A673 (cell line): ENCODE data around the gene DCAF16. TPM values are rescaled to one million over a fixed set of nuclear protein-coding genes. Genes with fewer than 3 reads are reported as not detected.
"Not testable (repeated sequence)": the region's sequence is repeated elsewhere in the genome, so short reads cannot be mapped to it uniquely, and the experiment has no call there.

Source experiments
- BruUV-seq: library from RNA; stranded (reverse); fragments of 400-500 nt; replicated peaks from 2 replicates; lab custom pipeline; 2021; lab: Mats Ljungman, UMichigan
- CTCF ChIA-PET: fragments of 300-600 bp; sonication (Branson Sonifier 250); formaldehyde crosslinking; loops from one replicate; lab custom pipeline; 2022; ENCODE audit warnings: antibody characterized with exemption; lab: Charles Lee
- POLR2A ChIA-PET: fragments of 300-600 bp; sonication (Branson Sonifier 250); formaldehyde crosslinking; loops from one replicate; lab custom pipeline; 2022; ENCODE audit warnings: antibody characterized with exemption; ENCODE audit not compliant: low non-redundant PET; lab: Charles Lee
- DNase-seq: peaks from one replicate; pipeline ENCODE4 v3.0.0-alpha.2; 2015; ENCODE audit warnings: low spot score
- H3K27ac ChIP-seq: fragments of 200-600 bp; sonication (generic); 2 replicates; pipeline ENCODE4 v1.5.1; 2016; ENCODE audit warnings: mixed run types, low read depth, mild to moderate bottlenecking, mixed read lengths, antibody characterized with exemption, low read length; ENCODE audit not compliant: poor library complexity, severe bottlenecking
- H3K27me3 ChIP-seq: fragments of 200-600 bp; sonication (generic); replicated peaks from 2 replicates; pipeline ENCODE4 v1.6.1; 2017; ENCODE audit warnings: mixed run types, low read depth, mild to moderate bottlenecking, mixed read lengths, antibody characterized with exemption, low read length; ENCODE audit not compliant: insufficient read depth, poor library complexity
- H3K36me3 ChIP-seq: fragments of 200-600 bp; sonication (generic); 2 replicates; pipeline ENCODE4 v1.6.1; 2016; ENCODE audit warnings: mixed run types, mild to moderate bottlenecking, mixed read lengths, antibody characterized with exemption, low read length; ENCODE audit not compliant: insufficient read depth, poor library complexity, severe bottlenecking
- H3K4me1 ChIP-seq: fragments of 200-600 bp; sonication (generic); 2 replicates; pipeline ENCODE4 v1.6.1; 2017; ENCODE audit warnings: mixed run types, mild to moderate bottlenecking, mixed read lengths, antibody characterized with exemption, low read length; ENCODE audit not compliant: insufficient read depth, poor library complexity, severe bottlenecking
- H3K4me3 ChIP-seq: fragments of 200-600 bp; sonication (generic); 2 replicates; pipeline ENCODE4 v1.5.1; 2016; ENCODE audit warnings: low read depth, mixed run types, mild to moderate bottlenecking, mixed read lengths, low read length; ENCODE audit not compliant: poor library complexity, severe bottlenecking
- H3K9me3 ChIP-seq: fragments of 200-600 bp; sonication (generic); 2 replicates; pipeline ENCODE4 v1.6.1; 2016; ENCODE audit warnings: mixed run types, low read depth, mild to moderate bottlenecking, mixed read lengths, antibody characterized with exemption, low read length; ENCODE audit not compliant: poor library complexity, severe bottlenecking
- EZH2 ChIP-seq: fragments of 200-600 bp; sonication (generic); IDR thresholded peaks from 2 replicates; pipeline ENCODE4 v1.6.1; 2017; ENCODE audit warnings: borderline replicate concordance, low read depth, mild to moderate bottlenecking, mixed read lengths, antibody characterized with exemption, low read length; ENCODE audit not compliant: poor library complexity, severe bottlenecking
- intact Hi-C: fragments of 100-400 bp; cut with micrococcal nuclease; formaldehyde crosslinking; loops from one replicate; pipeline ENCODE4 v1.10.0; 2022; ENCODE audit not compliant: unreplicated experiment
- total RNA-seq: library from RNA; stranded (reverse); gene quantifications from 2 replicates; pipeline ENCODE4 v1.2.3, GENCODE V29; 2021
- TF ChIP-seq, protein P1 (sequence below): fragments of 300-800, 200-600 bp; sonication (generic); conservative IDR thresholded peaks from 2 replicates; pipeline ENCODE4 v1.5.1; 2017; ENCODE audit warnings: low read depth, mild to moderate bottlenecking, antibody characterized with exemption, low read length, moderate library complexity, mixed read lengths

Gene DCAF16
- total RNA-seq, 1 experiment from 2014 or later: 59.5 TPM

DNA sequence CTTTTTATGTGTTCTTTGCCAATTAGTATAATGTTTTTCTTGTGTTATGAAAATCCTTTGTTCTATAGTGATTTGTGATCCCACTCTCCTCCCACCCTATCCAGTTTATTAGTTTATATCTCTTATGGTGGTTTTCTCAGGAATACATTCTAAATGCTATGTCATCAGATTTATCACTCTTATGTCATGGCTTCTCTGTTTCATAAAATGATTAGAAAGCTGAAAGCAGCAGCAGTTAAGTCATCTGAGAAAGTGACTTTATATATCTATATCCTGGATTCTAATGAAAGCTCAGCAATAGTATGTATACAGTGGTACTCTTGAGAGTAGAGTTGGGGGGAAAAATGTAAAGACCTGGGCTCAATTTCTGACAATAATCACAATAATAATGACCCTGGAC, 41.4 kb upstream of the DCAF16 start:
- intact Hi-C loops: no loop called here

DNA sequence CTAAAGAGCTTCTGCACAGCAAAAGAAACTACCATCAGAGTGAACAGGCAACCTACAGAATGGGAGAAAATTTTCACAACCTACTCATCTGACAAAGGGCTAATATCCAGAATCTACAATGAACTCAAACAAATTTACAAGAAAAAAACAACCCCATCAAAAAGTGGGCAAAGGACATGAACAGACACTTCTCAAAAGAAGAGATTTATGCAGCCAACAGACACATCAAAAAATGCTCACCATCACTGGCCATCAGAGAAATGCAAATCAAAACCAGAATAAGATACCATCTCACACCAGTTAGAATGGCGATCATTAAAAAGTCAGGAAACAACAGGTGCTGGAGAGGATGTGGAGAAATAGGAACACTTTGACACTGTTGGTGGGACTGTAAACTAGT, 39.7 kb upstream of the DCAF16 start:
- H3K4me1 ChIP-seq, H3K4me3 ChIP-seq, DNase-seq, H3K9me3 ChIP-seq, intact Hi-C loops, BruUV-seq, H3K27me3 ChIP-seq, CTCF ChIA-PET, H3K27ac ChIP-seq, POLR2A ChIA-PET: not testable (repeated sequence)
- H3K36me3 ChIP-seq: peaks cover 20% of the 10 kb centered on the region

More for the DNA sequence above, 41.4 kb upstream of the DCAF16 start:
- Histone ChIP-seq H3K9me3 (no peaks in the 10 kb centered on the region), H3K4me3 (no peak overlapping the region), H3K27ac (no peak overlapping the region), H3K27me3 (no peaks in the 10 kb centered on the region), H3K4me1 (no peaks in the 10 kb centered on the region), H3K36me3 (peaks cover 5% of the 10 kb centered on the region)
- ChIA-PET CTCF (no interaction called here), POLR2A (no interaction called here)
- no peak for TF ChIP-seq EZH2
- TF ChIP-seq, protein P1, sequence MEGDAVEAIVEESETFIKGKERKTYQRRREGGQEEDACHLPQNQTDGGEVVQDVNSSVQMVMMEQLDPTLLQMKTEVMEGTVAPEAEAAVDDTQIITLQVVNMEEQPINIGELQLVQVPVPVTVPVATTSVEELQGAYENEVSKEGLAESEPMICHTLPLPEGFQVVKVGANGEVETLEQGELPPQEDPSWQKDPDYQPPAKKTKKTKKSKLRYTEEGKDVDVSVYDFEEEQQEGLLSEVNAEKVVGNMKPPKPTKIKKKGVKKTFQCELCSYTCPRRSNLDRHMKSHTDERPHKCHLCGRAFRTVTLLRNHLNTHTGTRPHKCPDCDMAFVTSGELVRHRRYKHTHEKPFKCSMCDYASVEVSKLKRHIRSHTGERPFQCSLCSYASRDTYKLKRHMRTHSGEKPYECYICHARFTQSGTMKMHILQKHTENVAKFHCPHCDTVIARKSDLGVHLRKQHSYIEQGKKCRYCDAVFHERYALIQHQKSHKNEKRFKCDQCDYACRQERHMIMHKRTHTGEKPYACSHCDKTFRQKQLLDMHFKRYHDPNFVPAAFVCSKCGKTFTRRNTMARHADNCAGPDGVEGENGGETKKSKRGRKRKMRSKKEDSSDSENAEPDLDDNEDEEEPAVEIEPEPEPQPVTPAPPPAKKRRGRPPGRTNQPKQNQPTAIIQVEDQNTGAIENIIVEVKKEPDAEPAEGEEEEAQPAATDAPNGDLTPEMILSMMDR: no peak
- BruUV-seq: no TSS peak
- DNase-seq: no peak

DNA sequence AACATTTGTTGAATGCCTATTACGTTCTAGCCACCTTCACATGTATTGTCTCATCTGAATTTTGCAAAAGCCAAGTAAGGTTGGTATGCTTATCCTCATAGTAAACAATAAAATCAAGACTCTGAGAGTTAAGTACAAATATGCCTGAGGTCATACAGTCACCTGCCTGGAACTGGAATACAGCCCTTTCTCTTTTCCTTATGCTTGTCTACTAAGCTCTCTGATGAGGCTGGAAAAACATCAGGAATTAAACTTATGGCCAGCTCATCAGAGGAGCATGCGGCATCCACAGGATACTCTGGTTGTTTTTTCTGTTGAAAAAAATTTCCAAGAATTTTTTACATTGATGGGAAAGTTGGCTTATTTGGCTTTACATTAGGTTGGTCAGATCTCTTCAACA, 35.7 kb upstream of the DCAF16 start:
- POLR2A ChIA-PET: no interaction called here
- Histone ChIP-seq H3K36me3 (peaks cover 60% of the 10 kb centered on the region), H3K4me1 (no peaks in the 10 kb centered on the region), H3K27ac (no peak overlapping the region), H3K4me3 (no peak overlapping the region), H3K9me3 (no peaks in the 10 kb centered on the region), H3K27me3 (no peaks in the 10 kb centered on the region)
- CTCF ChIA-PET: no interaction called here
- TF ChIP-seq EZH2: no peak
- TF ChIP-seq, protein P1: no peak
- intact Hi-C loops: no loop called here
- DNase-seq: no peak
- no TSS peak for BruUV-seq

DNA sequence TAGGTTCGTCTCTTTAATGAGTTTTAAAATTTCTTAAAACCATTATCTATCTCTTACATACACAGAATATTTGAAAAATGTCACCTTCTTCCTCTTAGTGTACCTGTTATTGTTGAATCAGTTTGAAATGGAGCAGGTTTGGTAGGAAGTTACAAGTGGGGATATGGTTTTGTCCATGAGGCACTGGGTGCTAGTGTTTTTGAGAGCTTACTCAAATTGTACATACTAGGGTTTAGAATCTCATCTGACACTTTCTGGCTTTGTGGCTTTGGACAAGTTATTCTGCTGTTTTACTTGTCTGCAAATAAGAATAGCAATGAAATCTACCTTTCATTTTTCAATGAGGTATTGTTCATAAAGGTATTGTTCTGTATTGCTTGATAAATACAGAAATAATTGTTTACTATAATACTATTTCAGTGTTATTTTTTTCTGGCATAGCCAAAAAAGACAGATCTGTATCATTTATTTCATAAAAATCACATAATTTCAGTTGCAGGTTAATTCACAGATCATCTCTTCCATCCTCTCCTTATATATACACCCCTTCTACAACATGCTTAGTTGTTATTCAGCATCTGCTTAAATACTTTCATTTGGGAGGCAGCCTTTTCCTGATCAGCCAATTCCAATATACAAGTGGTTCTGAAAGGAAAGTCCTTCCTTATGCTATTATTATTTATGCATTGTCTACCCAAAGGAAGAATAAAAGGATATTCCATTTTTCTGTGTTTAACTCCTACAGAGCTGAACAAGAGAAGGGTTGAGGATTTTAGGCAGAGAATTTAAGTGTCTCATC, 13.5 kb upstream of the DCAF16 start:
- intact Hi-C loops: no loop called here
- Histone ChIP-seq H3K36me3 (peaks cover 97% of the 10 kb centered on the region), H3K27me3 (no peaks in the 10 kb centered on the region), H3K9me3 (no peaks in the 10 kb centered on the region), H3K4me1 (no peaks in the 10 kb centered on the region), H3K4me3 (no peak overlapping the region), H3K27ac (no peak overlapping the region)
- TF ChIP-seq, protein P1: no peak
- TF ChIP-seq EZH2: no peak
- ChIA-PET POLR2A (no interaction called here), CTCF (no interaction called here)
- DNase-seq: no peak
- no TSS peak for BruUV-seq
